ENCODE results near the gene SALL3. TPM values are rescaled to one million over a fixed set of nuclear protein-coding genes. Genes with fewer than 3 reads are reported as not detected.
"Not testable (repeated sequence)": the region's sequence is repeated elsewhere in the genome, so short reads cannot be mapped to it uniquely, and the experiment has no call there.

Gene SALL3
- total RNA-seq, 1 experiment from 2014 or later: not detected

GRCh38 chr18:78939734-78940494, 39.7 kb upstream of the SALL3 start:
- Mint-ChIP-seq H3K4me3 (ENCODE audit: low read depth, unreplicated experiment) (no peak overlapping the region), H3K27me3 (ENCODE audit: unreplicated experiment) (peaks cover 11% of the 10 kb centered on the region), H3K27ac (ENCODE audit: unreplicated experiment) (no peak overlapping the region), H3K4me1 (ENCODE audit: low read depth, unreplicated experiment) (no peaks in the 10 kb centered on the region), H3K9me3 (ENCODE audit: low read depth, unreplicated experiment) (peaks cover 9% of the 10 kb centered on the region), H3K36me3 (ENCODE audit: insufficient read depth, unreplicated experiment) (no peaks in the 10 kb centered on the region)
- intact Hi-C loops (cut with micrococcal nuclease; ENCODE audit: unreplicated experiment): no loop called here
- TF ChIP-seq, protein P1, sequence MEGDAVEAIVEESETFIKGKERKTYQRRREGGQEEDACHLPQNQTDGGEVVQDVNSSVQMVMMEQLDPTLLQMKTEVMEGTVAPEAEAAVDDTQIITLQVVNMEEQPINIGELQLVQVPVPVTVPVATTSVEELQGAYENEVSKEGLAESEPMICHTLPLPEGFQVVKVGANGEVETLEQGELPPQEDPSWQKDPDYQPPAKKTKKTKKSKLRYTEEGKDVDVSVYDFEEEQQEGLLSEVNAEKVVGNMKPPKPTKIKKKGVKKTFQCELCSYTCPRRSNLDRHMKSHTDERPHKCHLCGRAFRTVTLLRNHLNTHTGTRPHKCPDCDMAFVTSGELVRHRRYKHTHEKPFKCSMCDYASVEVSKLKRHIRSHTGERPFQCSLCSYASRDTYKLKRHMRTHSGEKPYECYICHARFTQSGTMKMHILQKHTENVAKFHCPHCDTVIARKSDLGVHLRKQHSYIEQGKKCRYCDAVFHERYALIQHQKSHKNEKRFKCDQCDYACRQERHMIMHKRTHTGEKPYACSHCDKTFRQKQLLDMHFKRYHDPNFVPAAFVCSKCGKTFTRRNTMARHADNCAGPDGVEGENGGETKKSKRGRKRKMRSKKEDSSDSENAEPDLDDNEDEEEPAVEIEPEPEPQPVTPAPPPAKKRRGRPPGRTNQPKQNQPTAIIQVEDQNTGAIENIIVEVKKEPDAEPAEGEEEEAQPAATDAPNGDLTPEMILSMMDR (IDR thresholded peaks at IDR 0.05; ENCODE audit: unreplicated experiment): no peak
- no TSS peak for BruUV-seq (replicated peaks)
- CTCF ChIA-PET: no interaction called here
- DNase-seq: no peak

DNA sequence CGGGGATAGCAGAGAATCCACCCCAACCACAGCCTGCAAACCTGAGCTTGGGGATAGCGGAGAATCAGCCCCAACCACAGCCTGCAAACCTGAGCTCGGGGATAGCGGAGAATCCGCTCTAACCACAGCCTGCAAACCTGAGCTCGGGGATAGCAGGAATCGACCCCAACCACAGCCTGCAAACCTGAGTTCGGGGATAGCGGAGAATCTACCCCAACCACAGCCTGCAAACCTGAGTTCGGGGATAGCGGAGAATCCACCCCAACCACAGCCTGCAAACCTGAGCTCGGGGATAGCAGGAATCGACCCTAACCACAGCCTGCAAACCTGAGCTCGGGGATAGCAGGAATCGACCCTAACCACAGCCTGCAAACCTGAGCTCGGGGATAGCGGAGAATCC, 37.4 kb upstream of the SALL3 start:
- CTCF ChIA-PET: interaction anchor here (0.7 kb wide), 1 partner anchor 9 kb away, joined by 3 read pairs; no protein-coding TSS in a partner anchor
- intact Hi-C loops (cut with micrococcal nuclease; ENCODE audit: unreplicated experiment); H3K27ac Mint-ChIP-seq (ENCODE audit: unreplicated experiment); DNase-seq; H3K9me3 Mint-ChIP-seq (ENCODE audit: low read depth, unreplicated experiment); H3K4me1 Mint-ChIP-seq (ENCODE audit: low read depth, unreplicated experiment); H3K36me3 Mint-ChIP-seq (ENCODE audit: insufficient read depth, unreplicated experiment); H3K4me3 Mint-ChIP-seq (ENCODE audit: low read depth, unreplicated experiment); BruUV-seq (replicated peaks): not testable (repeated sequence)
- peaks cover 11% of the 10 kb centered on the region for H3K27me3 Mint-ChIP-seq (ENCODE audit: unreplicated experiment)

DNA sequence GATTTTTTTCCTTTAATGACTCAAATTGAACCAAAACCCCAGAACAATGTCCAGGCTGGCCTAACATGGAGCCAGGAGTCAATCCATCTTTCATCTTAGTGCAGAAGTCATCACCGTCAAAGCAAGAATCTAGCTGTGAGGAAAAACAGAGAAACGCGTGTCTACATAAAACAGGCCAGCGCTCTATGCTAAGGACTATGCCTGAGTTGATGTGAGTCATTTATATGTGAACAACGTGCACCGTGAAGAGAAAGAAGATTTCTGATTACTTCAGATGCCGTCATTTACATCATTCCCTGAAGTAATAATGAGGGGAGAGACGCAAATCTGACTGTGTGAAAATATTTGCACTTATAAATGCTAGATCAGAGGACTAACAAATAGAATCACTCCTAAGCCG, 34.0 kb upstream of the SALL3 start:
- Mint-ChIP-seq H3K27me3 (ENCODE audit: unreplicated experiment) (peaks cover 11% of the 10 kb centered on the region), H3K4me3 (ENCODE audit: low read depth, unreplicated experiment) (no peak overlapping the region), H3K9me3 (ENCODE audit: low read depth, unreplicated experiment) (peaks cover 8% of the 10 kb centered on the region), H3K36me3 (ENCODE audit: insufficient read depth, unreplicated experiment) (no peaks in the 10 kb centered on the region), H3K27ac (ENCODE audit: unreplicated experiment) (no peak overlapping the region), H3K4me1 (ENCODE audit: low read depth, unreplicated experiment) (no peaks in the 10 kb centered on the region)
- intact Hi-C loops (cut with micrococcal nuclease; ENCODE audit: unreplicated experiment): no loop called here
- BruUV-seq (replicated peaks): no TSS peak
- CTCF ChIA-PET: interaction anchor here (0.8 kb wide), 1 partner anchor 8 kb away, joined by 3 read pairs; no protein-coding TSS in a partner anchor
- DNase-seq: no peak
- TF ChIP-seq, protein P1 (IDR thresholded peaks at IDR 0.05; ENCODE audit: unreplicated experiment): no peak

- Mint-ChIP-seq H3K4me3 (ENCODE audit: low read depth, unreplicated experiment) (no peak overlapping the region), H3K36me3 (ENCODE audit: insufficient read depth, unreplicated experiment) (no peaks in the 10 kb centered on the region), H3K27me3 (ENCODE audit: unreplicated experiment) (peaks cover 11% of the 10 kb centered on the region), H3K4me1 (ENCODE audit: low read depth, unreplicated experiment) (no peaks in the 10 kb centered on the region), H3K27ac (ENCODE audit: unreplicated experiment) (no peak overlapping the region), H3K9me3 (ENCODE audit: low read depth, unreplicated experiment) (peaks cover 8% of the 10 kb centered on the region)
- TF ChIP-seq, protein P1 (IDR thresholded peaks at IDR 0.05; ENCODE audit: unreplicated experiment): no peak
- DNase-seq: no peak
- no TSS peak for BruUV-seq (replicated peaks)
- CTCF ChIA-PET: no interaction called here
- intact Hi-C loops (cut with micrococcal nuclease; ENCODE audit: unreplicated experiment): no loop called here
Observed at GRCh38 chr18:78947291-78947690, 32.3 kb upstream of the SALL3 start.

DNA sequence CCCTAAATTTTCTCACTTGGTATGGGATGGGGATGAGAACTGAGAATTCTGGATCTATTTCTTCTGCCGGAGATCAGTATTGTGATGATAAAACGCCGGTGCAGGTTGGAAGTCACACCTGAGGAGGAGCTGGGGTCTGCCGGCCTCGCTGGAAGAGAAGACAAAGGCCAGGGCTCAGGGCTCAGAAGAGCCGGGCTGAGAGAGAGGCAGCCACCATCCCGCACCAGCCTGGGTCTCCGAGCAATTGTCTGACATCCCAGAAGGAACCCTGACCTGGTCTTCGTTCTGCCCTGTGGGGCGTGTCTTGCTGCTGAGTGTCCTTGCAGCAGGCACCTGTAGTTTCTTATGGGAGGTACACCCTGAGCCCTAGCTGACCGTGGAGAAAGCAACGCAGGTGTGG, 31.4 kb upstream of the SALL3 start:
- CTCF ChIA-PET: no interaction called here
- no peak overlapping the region for H3K4me3 Mint-ChIP-seq (ENCODE audit: low read depth, unreplicated experiment)
- H3K9me3 Mint-ChIP-seq (ENCODE audit: low read depth, unreplicated experiment): peaks cover 8% of the 10 kb centered on the region
- no peaks in the 10 kb centered on the region for H3K36me3 Mint-ChIP-seq (ENCODE audit: insufficient read depth, unreplicated experiment)
- no TSS peak for BruUV-seq (replicated peaks)
- intact Hi-C loops (cut with micrococcal nuclease; ENCODE audit: unreplicated experiment): no loop called here
- no peak for DNase-seq
- H3K27ac Mint-ChIP-seq (ENCODE audit: unreplicated experiment): no peak overlapping the region
- H3K4me1 Mint-ChIP-seq (ENCODE audit: low read depth, unreplicated experiment): no peaks in the 10 kb centered on the region
- H3K27me3 Mint-ChIP-seq (ENCODE audit: unreplicated experiment): peaks cover 10% of the 10 kb centered on the region
- TF ChIP-seq, protein P1 (IDR thresholded peaks at IDR 0.05; ENCODE audit: unreplicated experiment): no peak

Measured in Calu3 (cell line).